K562 (cell line): ENCODE data around the gene NPEPL1. TPM values are rescaled to one million over a fixed set of nuclear protein-coding genes. Genes with fewer than 3 reads are reported as not detected.

Experiments used
- ATAC-seq: fragments of 200-7000 bp; cut with Tn5 transposase; 3 replicates; pipeline ENCODE4 v1.9.1; 2020; ENCODE audit warnings: moderate library complexity
- BruUV-seq: library from RNA; stranded (reverse); fragments of 400-500 nt; replicated peaks from 2 replicates; lab custom pipeline; 2021; lab: Mats Ljungman, UMichigan
- CTCF ChIA-PET: fragments of 300-600 bp; formaldehyde crosslinking; extraction: SDS; loops from one replicate; lab custom pipeline; 2021; ENCODE audit warnings: low intra/inter-chr PET ratio; lab: Yijun Ruan, JAX
- POLR2A ChIA-PET: fragments of 300-600, 350-650 bp; sonication (Branson Sonifier 250); formaldehyde crosslinking; extraction: SDS; loops from one replicate; lab custom pipeline; 2021; ENCODE audit warnings: antibody characterized with exemption, inconsistent platforms; lab: Yijun Ruan, JAX
- DNase-seq, 4 experiments: peaks; one replicate each; pipeline versions ENCODE4 v3.0.0 to v3.0.0-alpha.2; 2011 to 2018; ENCODE audit warnings: low spot score in 3 of 4, mixed read lengths in 3 of 4; ENCODE audit errors: extremely low read depth in 1 of 4
- FAIRE-seq: peaks from 2 replicates; lab custom pipeline; 2011; peaks lifted over from hg19 to GRCh38; lab: Jason Lieb, UNC
- H2AFZ ChIP-seq: 2 replicates; pipeline ENCODE4 v1.6.0; 2011; ENCODE audit warnings: low read depth, low read length, control low read depth, inconsistent platforms
- H3K27ac ChIP-seq: fragments of 200-600 bp; 3 replicates; pipeline ENCODE4 v1.8.0; 2011; ENCODE audit warnings: low read depth, mild to moderate bottlenecking, control low read depth, inconsistent platforms, low read length, moderate library complexity, mixed read lengths; ENCODE audit errors: extremely low read depth
- H3K27me3 ChIP-seq, 2 experiments: fragments of 300-600 bp in 1 of 2; 2 replicates in 1 of 2; 3 replicates in 1 of 2; pipeline versions ENCODE4 v1.6.0 to v1.8.0; 2011; ENCODE audit warnings: inconsistent platforms in 2 of 2, low read length in 2 of 2, mild to moderate bottlenecking in 1 of 2, mixed read lengths in 1 of 2, moderate library complexity in 1 of 2; ENCODE audit not compliant: control insufficient read depth in 2 of 2, insufficient read depth in 2 of 2
- H3K36me3 ChIP-seq: fragments of 300-600 bp; 3 replicates; pipeline ENCODE4 v1.8.0; 2011; ENCODE audit warnings: mild to moderate bottlenecking, low read length, inconsistent platforms; ENCODE audit not compliant: control insufficient read depth, insufficient read depth
- H3K4me1 ChIP-seq, 2 experiments: fragments of 200-600 bp in 1 of 2; replicated peaks in 1 of 2; 2 replicates in 1 of 2; 3 replicates in 1 of 2; pipeline versions ENCODE4 v1.5.1 to v1.8.0; 2011; ENCODE audit warnings: inconsistent platforms in 2 of 2, low read length in 2 of 2, mild to moderate bottlenecking in 1 of 2, mixed read lengths in 1 of 2, moderate library complexity in 1 of 2; ENCODE audit not compliant: control insufficient read depth in 2 of 2, insufficient read depth in 2 of 2
- H3K4me2 ChIP-seq: 2 replicates; pipeline ENCODE4 v1.6.1; 2011; ENCODE audit warnings: low read length, control low read depth, inconsistent platforms, mixed read lengths; ENCODE audit not compliant: insufficient read depth
- H3K4me3 ChIP-seq: fragments of 200-600 bp; sonication (generic), shearing (Covaris generic); 2 replicates; pipeline ENCODE4 v1.5.1; 2016; ENCODE audit warnings: control low read depth, inconsistent platforms
- H3K79me2 ChIP-seq: fragments of 200-600 bp; 3 replicates; pipeline ENCODE4 v1.8.0; 2011; ENCODE audit warnings: low read length, inconsistent platforms; ENCODE audit not compliant: control insufficient read depth, insufficient read depth
- H3K9ac ChIP-seq, 2 experiments: 2 replicates each; pipeline versions ENCODE4 v1.6.0 to v1.6.1; 2011; ENCODE audit warnings: low read depth in 2 of 2, low read length in 2 of 2, control low read depth in 1 of 2, inconsistent platforms in 1 of 2, mild to moderate bottlenecking in 1 of 2, mixed read lengths in 1 of 2; ENCODE audit not compliant: insufficient read depth in 1 of 2
- H3K9me1 ChIP-seq: one replicate; pipeline ENCODE4 v1.6.0; 2011; ENCODE audit warnings: inconsistent platforms, mild to moderate bottlenecking, low read length, moderate library complexity; ENCODE audit not compliant: control insufficient read depth, insufficient read depth
- H3K9me3 ChIP-seq: replicated peaks from 2 replicates; pipeline ENCODE4 v1.5.1; 2011; ENCODE audit warnings: low read depth, low read length, inconsistent platforms; ENCODE audit not compliant: control insufficient read depth, insufficient read depth
- H4K20me1 ChIP-seq: replicated peaks from 2 replicates; pipeline ENCODE4 v1.6.1; 2011; ENCODE audit warnings: low read length, inconsistent platforms, mixed read lengths; ENCODE audit not compliant: control insufficient read depth, insufficient read depth
- FOXK2 ChIP-seq, 2 experiments: fragments of 450-650 bp; IDR thresholded peaks in 1 of 2; conservative IDR thresholded peaks in 1 of 2; 2 replicates each; pipeline ENCODE4 v1.6.1; 2016; ENCODE audit warnings: low read depth in 2 of 2, mild to moderate bottlenecking in 1 of 2
- GTF2F1 ChIP-seq: IDR thresholded peaks from 2 replicates; pipeline ENCODE4 v1.6.1; 2011; ENCODE audit warnings: low read depth, low read length, improper control_type of control experiment
- HMG20A ChIP-seq: fragments of 450-650 bp; formaldehyde crosslinking; conservative IDR thresholded peaks from 2 replicates; pipeline ENCODE4 v1.4.0; 2020; ENCODE audit warnings: mild to moderate bottlenecking, mixed read lengths
- SMC3 ChIP-seq: conservative IDR thresholded peaks from 2 replicates; pipeline ENCODE4 v1.6.1; 2011; ENCODE audit warnings: low read depth, low read length, improper control_type of control experiment; ENCODE audit not compliant: insufficient read depth
- ZNF436 ChIP-seq: fragments of 250-450, 450-650 bp; sonication (Bioruptor Pico); formaldehyde crosslinking; IDR thresholded peaks from 2 replicates; pipeline ENCODE4 v1.7.0; 2020; ENCODE audit warnings: mild to moderate bottlenecking
- ZNF76 ChIP-seq: fragments of 250-450 bp; sonication (Bioruptor Pico); IDR thresholded peaks from 2 replicates; pipeline ENCODE4 v1.4.0; 2020; ENCODE audit warnings: mild to moderate bottlenecking, moderate library complexity, borderline replicate concordance
- WGBS: fragments of 100-300 bp; shearing (Covaris generic); methylation state at CpG from one replicate; pipeline ENCODE4 v1.1.6; 2016; ENCODE audit warnings: low coverage, mixed read lengths; ENCODE audit not compliant: insufficient coverage; ENCODE audit errors: missing lambda C conversion rate; 5-methylcytosine and 5-hydroxymethylcytosine counted together
- in situ Hi-C: fragments of 300-500 bp; cut with MboI; formaldehyde crosslinking; loops from 4 replicates; pipeline ENCODE4 v1.15.0; 2018; ENCODE audit warnings: inconsistent platforms, mixed read lengths
- intact Hi-C: fragments of 100-400 bp; cut with micrococcal nuclease; formaldehyde crosslinking; loops from 2 replicates; pipeline ENCODE4 v1.14.2; 2022
- polyA plus RNA-seq, 8 experiments: library from polyadenylated mRNA; depleted of rRNA in 4 of 8; stranded (reverse) in 5 of 8; unstranded in 3 of 8; fragments of >200 nt; fragmentation: Nextera tagmentation in 2 of 8; fragmentation: Illumina TruSeq in 1 of 8; extraction: Ambion mirVana in 2 of 8; extraction: Trizol in 1 of 8; gene quantifications; 2 replicates each; pipeline versions ENCODE4 v1.2.1 to v1.2.3, GENCODE V29; 2011 to 2014; ENCODE audit warnings: inconsistent platforms in 1 of 8, missing spikeins in 1 of 8
- total RNA-seq, 7 experiments: library from RNA; depleted of rRNA in 6 of 7; stranded (reverse); fragments of >200 nt in 6 of 7; fragmentation: Illumina TruSeq in 2 of 7; extraction: Trizol in 2 of 7; gene quantifications; 2 replicates each; pipeline versions ENCODE4 v1.2.1 to v1.2.3, GENCODE V29; 2011 to 2021; ENCODE audit warnings: low replicate concordance in 1 of 7

The NPEPL1 gene
- total and polyA plus RNA-seq, 9 of the 15 experiments (the other 6 are each of a cell fraction or from before 2014, with no cell fraction given) = 0.04 to 5.6 (median 0.94) TPM

DNA sequence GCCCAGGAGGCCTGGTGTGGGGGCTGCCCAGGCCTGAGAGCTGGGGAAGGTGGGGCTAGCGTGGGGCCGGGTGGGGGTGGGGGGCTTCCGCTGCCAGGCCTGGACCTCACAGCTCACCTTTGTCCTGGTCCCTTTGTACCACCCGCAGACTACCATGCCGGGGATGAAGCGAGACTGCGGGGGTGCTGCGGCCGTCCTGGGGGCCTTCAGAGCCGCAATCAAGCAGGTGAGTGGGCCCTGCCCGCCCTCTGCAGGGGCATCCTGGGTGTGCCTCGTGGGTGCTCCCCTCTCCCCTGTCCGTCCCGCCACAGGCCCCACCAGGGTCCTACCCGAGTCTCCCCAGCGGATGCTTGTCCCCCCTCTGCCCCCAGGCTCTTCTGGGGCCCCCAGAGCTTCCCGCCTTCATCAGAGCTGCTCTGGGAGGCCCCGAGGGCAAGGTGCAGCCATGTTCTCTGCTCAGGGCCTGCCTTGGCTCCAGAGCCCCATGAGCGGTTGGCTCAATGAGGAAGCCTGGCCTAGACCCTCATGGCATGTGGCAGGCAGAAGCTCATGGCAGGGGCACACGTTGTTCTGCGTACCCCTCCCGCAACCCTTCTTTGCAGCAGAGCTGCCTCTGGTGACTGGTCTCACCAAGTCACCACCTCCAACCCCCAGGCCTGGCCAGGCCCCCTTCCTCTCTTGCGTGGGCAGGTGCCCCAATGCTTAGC, 14.5 kb downstream of the NPEPL1 start (continued):
- no peak for TF ChIP-seq ZNF76 (CRISPR knock-in tag)
- no peak for TF ChIP-seq ZNF436 (CRISPR knock-in tag)

DNA sequence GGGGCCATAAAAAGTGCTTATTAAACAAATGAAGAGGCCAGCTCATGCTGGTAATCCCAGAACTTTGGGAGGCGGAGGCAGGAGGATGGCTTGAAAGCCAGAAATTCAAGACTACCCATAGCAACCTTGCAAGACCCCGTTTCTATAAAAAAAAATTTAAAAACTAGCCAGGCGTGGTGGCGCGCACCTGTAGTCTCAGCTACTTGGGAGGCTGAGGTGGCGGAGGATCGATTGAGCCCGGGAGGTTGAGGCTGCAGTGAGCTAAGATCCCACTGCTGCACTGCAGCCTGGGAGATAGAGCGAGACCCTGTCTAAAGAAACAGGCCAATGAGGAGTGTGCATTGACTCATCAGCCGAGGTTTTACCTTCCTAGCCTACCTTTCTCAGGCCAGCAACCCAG, 15.2 kb downstream of the NPEPL1 start:
- H3K9me3 ChIP-seq = no peaks in the 10 kb centered on the region
- intact Hi-C loops (no loop called here), in situ Hi-C loops (no loop called here)
- no TSS peak for BruUV-seq
- H3K9me1 ChIP-seq = peaks cover 2% of the 10 kb centered on the region
- H3K4me1 ChIP-seq = no peaks in the 10 kb centered on the region; a peak in 1 of 5 replicates
- 73% methylated on average over 10 of the region's 10 CpGs for WGBS
- ChIA-PET POLR2A (interaction anchor here (0.7 to 1.1 kb wide), 2 partner anchors 50 to 244 kb away, joined by 3 read pairs; no protein-coding TSS in a partner anchor), CTCF (no interaction called here)
- no peak overlapping the region for H3K4me2 ChIP-seq
- H3K27ac ChIP-seq = no peak overlapping the region
- H3K36me3 ChIP-seq = no peaks in the 10 kb centered on the region; the same call in 2 of the 3 replicates
- no peaks in the 10 kb centered on the region for H3K79me2 ChIP-seq
- TF ChIP-seq FOXK2 (conservative IDR thresholded peaks at IDR 0.05 in 1 of 2, IDR thresholded peaks at IDR 0.05 in 1 of 2; ENCODE audit: low read depth in 2 of 2) = no peak
- TF ChIP-seq SMC3 = no peak
- no peak for TF ChIP-seq HMG20A
- no peak for TF ChIP-seq GTF2F1
- no peak overlapping the region for H2AFZ ChIP-seq
- peaks cover 0 to 8% of the 10 kb centered on the region in 2 experiments; a peak in 2 of 5 replicates for H3K27me3 ChIP-seq
- DNase-seq = no peak
- no peak overlapping the region for H3K4me3 ChIP-seq
- H3K9ac ChIP-seq = no peak overlapping the region
- ATAC-seq = no peak
- no peaks in the 10 kb centered on the region for H4K20me1 ChIP-seq
- no peak for FAIRE-seq
